Measurements from ENCODE around the gene HPCA. TPM values are rescaled to one million over a fixed set of nuclear protein-coding genes. Genes with fewer than 3 reads are reported as not detected.

HPCA gene
- total and polyA plus RNA-seq, 2 donors (not counting 3 experiments of a cell fraction or from before 2014, with no cell fraction given) = not detected

DNA sequence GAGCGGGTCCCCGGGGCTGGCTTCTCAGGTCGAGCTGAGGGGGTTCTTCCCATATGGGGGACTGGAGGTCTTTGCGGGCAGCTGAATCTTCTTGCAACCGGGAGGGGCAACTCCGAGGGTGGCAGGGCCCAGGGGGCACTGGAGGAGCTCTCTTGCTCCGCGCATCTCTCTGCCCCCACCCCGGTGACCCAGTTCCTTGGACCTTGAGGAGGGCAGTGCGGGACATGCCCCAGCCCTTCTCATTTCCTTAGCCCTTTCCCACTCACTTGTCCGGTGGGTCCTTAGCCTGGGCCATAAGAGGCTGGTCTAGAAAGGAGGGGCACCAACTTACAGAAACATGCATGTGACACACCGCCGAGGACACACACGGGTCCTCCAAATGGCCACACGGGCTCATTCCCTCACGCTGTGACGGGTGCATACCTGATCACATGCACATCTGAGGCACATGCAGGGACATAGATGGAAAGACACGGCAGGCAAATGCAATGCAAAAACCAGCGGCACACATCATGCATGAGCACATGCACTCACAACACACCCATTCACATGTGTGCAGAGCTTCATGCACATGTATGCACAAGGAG, 630 bp downstream of the HPCA start:
- Histone ChIP-seq H2AFZ (ENCODE audit: low read depth, low read length) (no peak overlapping the region), H3K4me3 (replicated peaks in 1 of 3; ENCODE audit: insufficient read depth in 1 of 3, low read depth in 1 of 3, low read length in 3 of 3) (no peak overlapping the region), H3K4me1 (ENCODE audit: control insufficient read depth, extremely low read depth, insufficient read depth, low read length) (no peaks in the 10 kb centered on the region), H3K9ac (replicated peaks; ENCODE audit: extremely low read depth, insufficient read depth, low read length) (no peak overlapping the region), H3K27ac (ENCODE audit: insufficient read depth, low read depth, low read length) (no peak overlapping the region), H3K9me1 (replicated peaks; ENCODE audit: control insufficient read depth, extremely low read depth, insufficient read depth, low read length) (no peaks in the 10 kb centered on the region), H3K4me2 (ENCODE audit: insufficient read depth, low read length) (no peak overlapping the region), H3K36me3 (ENCODE audit: control insufficient read depth in 2 of 2, extremely low read depth in 1 of 2, insufficient read depth in 2 of 2, low read length in 2 of 2) (no peaks in the 10 kb centered on the region), H4K20me1 (replicated peaks; ENCODE audit: control insufficient read depth, extremely low read depth, insufficient read depth, low read length) (no peaks in the 10 kb centered on the region), H3K79me2 (ENCODE audit: control insufficient read depth, insufficient read depth, low read length) (no peaks in the 10 kb centered on the region), H3K27me3 (ENCODE audit: control insufficient read depth in 2 of 2, insufficient read depth in 2 of 2, low read length in 2 of 2) (peaks cover 21 to 23% of the 10 kb centered on the region in 2 experiments), H3K9me3 (replicated peaks; ENCODE audit: control insufficient read depth, insufficient read depth, low read length) (no peaks in the 10 kb centered on the region)
- no peak for DNase-seq (ENCODE audit: low read depth, low spot score)
- no peak for TF ChIP-seq MYC (IDR thresholded peaks at IDR 0.05; ENCODE audit: low read depth, low read length)
- BruUV-seq (replicated peaks) = no TSS peak
- intact Hi-C loops (cut with micrococcal nuclease) (no loop called here), dilution Hi-C loops (cut with MboI; ENCODE audit: extremely low pct_ligation_motif_present, low sequenced_read_pairs) (no loop called here)
- FAIRE-seq = no peak
- ChIA-PET CTCF (interaction anchor here (0.5 to 3.3 kb wide), 11 partner anchors 8 to 229 kb away, joined by 3 to 20 read pairs (median 3); no protein-coding TSS in a partner anchor), POLR2A (no interaction called here)

DNA sequence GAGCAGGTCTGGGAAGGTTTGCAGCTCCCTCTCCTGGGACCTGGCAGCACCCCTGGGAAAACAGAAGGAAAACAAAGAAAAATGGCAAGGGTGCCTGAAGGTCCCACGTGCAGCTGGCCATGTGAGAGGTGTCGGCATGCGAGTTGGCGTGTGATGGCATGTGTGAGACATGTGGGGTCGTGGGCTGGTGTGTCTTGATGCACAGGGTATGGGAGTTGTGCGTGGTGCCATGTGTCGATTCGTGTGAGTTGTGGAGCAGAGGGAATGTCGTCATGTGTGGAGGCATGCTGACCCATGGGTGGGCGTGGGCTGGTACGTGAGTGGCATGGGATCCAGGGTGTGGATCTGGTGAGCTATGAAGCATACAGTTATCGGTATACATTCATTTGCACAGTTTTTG, 1.3 kb downstream of the HPCA start:
- ChIA-PET POLR2A (no interaction called here), CTCF (interaction anchor here (0.8 to 3.3 kb wide), 5 partner anchors 9 to 175 kb away, joined by 3 to 20 read pairs (median 3); no protein-coding TSS in a partner anchor)
- Histone ChIP-seq H3K27me3 (ENCODE audit: control insufficient read depth in 2 of 2, insufficient read depth in 2 of 2, low read length in 2 of 2) (peaks cover 27 to 30% of the 10 kb centered on the region in 2 experiments), H3K9me1 (replicated peaks; ENCODE audit: control insufficient read depth, extremely low read depth, insufficient read depth, low read length) (no peaks in the 10 kb centered on the region), H3K4me1 (ENCODE audit: control insufficient read depth, extremely low read depth, insufficient read depth, low read length) (no peaks in the 10 kb centered on the region), H2AFZ (ENCODE audit: low read depth, low read length) (no peak overlapping the region), H4K20me1 (replicated peaks; ENCODE audit: control insufficient read depth, extremely low read depth, insufficient read depth, low read length) (no peaks in the 10 kb centered on the region), H3K36me3 (ENCODE audit: control insufficient read depth in 2 of 2, extremely low read depth in 1 of 2, insufficient read depth in 2 of 2, low read length in 2 of 2) (no peaks in the 10 kb centered on the region), H3K4me3 (replicated peaks in 1 of 3; ENCODE audit: insufficient read depth in 1 of 3, low read depth in 1 of 3, low read length in 3 of 3) (no peak overlapping the region), H3K9ac (replicated peaks; ENCODE audit: extremely low read depth, insufficient read depth, low read length) (no peak overlapping the region), H3K79me2 (ENCODE audit: control insufficient read depth, insufficient read depth, low read length) (no peaks in the 10 kb centered on the region), H3K9me3 (replicated peaks; ENCODE audit: control insufficient read depth, insufficient read depth, low read length) (no peaks in the 10 kb centered on the region), H3K27ac (ENCODE audit: insufficient read depth, low read depth, low read length) (no peak overlapping the region), H3K4me2 (ENCODE audit: insufficient read depth, low read length) (no peak overlapping the region)
- intact Hi-C loops (cut with micrococcal nuclease) = no loop called here
- no TSS peak for BruUV-seq (replicated peaks)
- dilution Hi-C loops (cut with MboI; ENCODE audit: extremely low pct_ligation_motif_present, low sequenced_read_pairs) = no loop called here
- TF ChIP-seq POLR2AphosphoS5 (IDR thresholded peaks at IDR 0.05; ENCODE audit: insufficient read depth, low read depth, low read length) (no peak), MAX (IDR thresholded peaks at IDR 0.05; ENCODE audit: insufficient read depth, insufficient read length) (no peak), POLR2A (IDR thresholded peaks at IDR 0.05; ENCODE audit: low read depth, low read length) (no peak), EZH2 (IDR thresholded peaks at IDR 0.05; ENCODE audit: borderline replicate concordance, low read depth, low read length, severe bottlenecking) (no peak), MYC (IDR thresholded peaks at IDR 0.05; ENCODE audit: low read depth, low read length) (no peak), GATA2 (IDR thresholded peaks at IDR 0.05; ENCODE audit: insufficient read depth, insufficient read length, low read depth, low read length) (no peak), CTCF (IDR thresholded peaks at IDR 0.05; ENCODE audit: extremely low read depth in 1 of 2, insufficient read depth in 1 of 2, low read depth in 1 of 2, low read length in 2 of 2) (no peak)
- DNase-seq (ENCODE audit: low read depth, low spot score) (no peak), FAIRE-seq (no peak)

Data from endothelial cell of umbilical vein (primary cell).